GM12872 (cell line): ENCODE results near the gene MYO1C.

Source experiments
- CTCF ChIP-seq: IDR thresholded peaks from 3 replicates; pipeline ENCODE4 v1.5.1; 2011; ENCODE audit warnings: low read depth, mild to moderate bottlenecking, low read length, moderate library complexity; ENCODE audit not compliant: insufficient read depth

MYO1C gene

GRCh38 chr17:1420163-1420562 lies 72.3 kb downstream of the MYO1C start:
- no peak for TF ChIP-seq CTCF

- no peak for TF ChIP-seq CTCF
These were observed 76.1 kb downstream of the MYO1C start for GRCh38 chr17:1416414-1416813.

- TF ChIP-seq CTCF, result no peak
These were observed 77.9 kb downstream of the MYO1C start for GRCh38 chr17:1414634-1415033.
